SK-N-SH treated with all-trans-retinoic acid at 6 μM for 48 hours (cell line): ENCODE data around the gene SPOCK1.

Experiments used
- ATAC-seq: fragments of 200-7000 bp; cut with Tn5 transposase; 3 replicates; pipeline ENCODE4 v1.9.1; 2020; ENCODE audit warnings: mild to moderate bottlenecking, moderate library complexity
- ARNTL ChIP-seq: fragments of 450-650 bp; formaldehyde crosslinking; IDR thresholded peaks from 2 replicates; pipeline ENCODE4 v1.5.0; 2020; ENCODE audit warnings: low read depth, mild to moderate bottlenecking, moderate library complexity, borderline replicate concordance
- BACH2 ChIP-seq: fragments of 250-450 bp; sonication (Bioruptor Pico); IDR thresholded peaks from 2 replicates; pipeline ENCODE4 v1.9.0; 2021; ENCODE audit warnings: mild to moderate bottlenecking, borderline replicate concordance
- CSDC2 ChIP-seq: fragments of 250-450 bp; sonication (Bioruptor Pico); IDR thresholded peaks from 2 replicates; pipeline ENCODE4 v1.5.0; 2020; ENCODE audit warnings: mild to moderate bottlenecking, moderate library complexity
- ESRRG ChIP-seq: fragments of 250-450 bp; sonication (Bioruptor Pico); IDR thresholded peaks from 2 replicates; pipeline ENCODE4 v1.6.1; 2021; ENCODE audit warnings: mild to moderate bottlenecking
- GLIS3 ChIP-seq: fragments of 250-450 bp; sonication (Bioruptor Pico); IDR thresholded peaks from 2 replicates; pipeline ENCODE4 v1.5.0; 2020; ENCODE audit warnings: mild to moderate bottlenecking, moderate library complexity
- OSR1 ChIP-seq: fragments of 250-450 bp; sonication (Bioruptor Pico); IDR thresholded peaks from 2 replicates; pipeline ENCODE4 v1.8.0; 2022; ENCODE audit warnings: moderate library complexity, mild to moderate bottlenecking, inconsistent platforms
- SNAI2 ChIP-seq: fragments of 250-450 bp; sonication (Bioruptor Pico); IDR thresholded peaks from 2 replicates; pipeline ENCODE4 v1.5.0; 2020; ENCODE audit warnings: mild to moderate bottlenecking, moderate library complexity
- TOX ChIP-seq: fragments of 250-450 bp; sonication (Bioruptor Pico); IDR thresholded peaks from 2 replicates; pipeline ENCODE4 v1.8.0; 2021; ENCODE audit warnings: mild to moderate bottlenecking, moderate library complexity, borderline replicate concordance
- ZC3H10 ChIP-seq: fragments of 250-450 bp; sonication (Bioruptor Pico); IDR thresholded peaks from 2 replicates; pipeline ENCODE4 v1.5.1; 2021; ENCODE audit warnings: mild to moderate bottlenecking, moderate library complexity
- ZFP3 ChIP-seq: fragments of 250-450 bp; sonication (Bioruptor Pico); IDR thresholded peaks from 2 replicates; pipeline ENCODE4 v1.5.0; 2020; ENCODE audit warnings: mild to moderate bottlenecking, moderate library complexity
- ZFP30 ChIP-seq: fragments of 450-650 bp; formaldehyde crosslinking; IDR thresholded peaks from 2 replicates; pipeline ENCODE4 v1.5.0; 2022; ENCODE audit warnings: mild to moderate bottlenecking, moderate library complexity
- ZNF565 ChIP-seq: fragments of 450-650 bp; formaldehyde crosslinking; conservative IDR thresholded peaks from 2 replicates; pipeline ENCODE4 v1.5.0; 2020; ENCODE audit warnings: low read depth, mild to moderate bottlenecking, moderate library complexity
- ZNF70 ChIP-seq: fragments of 450-650 bp; formaldehyde crosslinking; IDR thresholded peaks from 2 replicates; pipeline ENCODE4 v1.5.0; 2020; ENCODE audit warnings: mild to moderate bottlenecking, moderate library complexity
- TF ChIP-seq, protein P1 (sequence below): fragments of 250-450 bp; sonication (Bioruptor Pico); IDR thresholded peaks from 2 replicates; pipeline ENCODE4 v1.8.0; 2021; ENCODE audit warnings: low read depth, mild to moderate bottlenecking, moderate library complexity, borderline replicate concordance
- TF ChIP-seq, protein P2 (sequence below): fragments of 250-450 bp; sonication (Bioruptor Pico); IDR thresholded peaks from 2 replicates; pipeline ENCODE4 v1.5.1; 2021; ENCODE audit warnings: mild to moderate bottlenecking, moderate library complexity
- TF ChIP-seq, protein P3 (sequence below): fragments of 250-450 bp; sonication (Bioruptor Pico); IDR thresholded peaks from 2 replicates; pipeline ENCODE4 v1.5.0; 2020; ENCODE audit warnings: mild to moderate bottlenecking, moderate library complexity
- TF ChIP-seq, protein P4 (sequence below): fragments of 250-450 bp; sonication (Bioruptor Pico); IDR thresholded peaks from 2 replicates; pipeline ENCODE4 v1.8.0; 2020; ENCODE audit warnings: mild to moderate bottlenecking, moderate library complexity, borderline replicate concordance

Gene SPOCK1

DNA sequence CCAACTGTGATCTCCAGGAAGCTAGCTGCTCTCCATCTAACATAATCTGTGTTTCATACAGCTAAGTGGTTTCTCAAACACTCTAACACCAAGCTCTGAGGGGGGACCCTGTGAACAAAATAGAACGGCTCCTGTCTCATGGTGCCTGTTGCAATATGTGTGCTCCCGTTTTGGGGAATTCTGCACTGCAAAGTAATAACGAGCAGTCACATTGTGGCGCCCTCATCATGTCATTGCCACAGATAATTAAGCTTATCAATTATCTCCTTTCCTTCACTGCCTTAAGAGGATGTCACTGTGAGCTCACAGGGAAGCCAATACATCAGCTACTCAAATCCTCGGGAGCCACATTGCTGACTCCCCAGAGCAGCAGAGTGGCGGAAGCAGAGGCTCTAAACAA lies 416.2 kb downstream of the SPOCK1 start:
- ATAC-seq = no peak
- TF ChIP-seq BACH2 (CRISPR knock-in tag) = no peak
- no peak for TF ChIP-seq SNAI2 (CRISPR knock-in tag)
- TF ChIP-seq, protein P1, sequence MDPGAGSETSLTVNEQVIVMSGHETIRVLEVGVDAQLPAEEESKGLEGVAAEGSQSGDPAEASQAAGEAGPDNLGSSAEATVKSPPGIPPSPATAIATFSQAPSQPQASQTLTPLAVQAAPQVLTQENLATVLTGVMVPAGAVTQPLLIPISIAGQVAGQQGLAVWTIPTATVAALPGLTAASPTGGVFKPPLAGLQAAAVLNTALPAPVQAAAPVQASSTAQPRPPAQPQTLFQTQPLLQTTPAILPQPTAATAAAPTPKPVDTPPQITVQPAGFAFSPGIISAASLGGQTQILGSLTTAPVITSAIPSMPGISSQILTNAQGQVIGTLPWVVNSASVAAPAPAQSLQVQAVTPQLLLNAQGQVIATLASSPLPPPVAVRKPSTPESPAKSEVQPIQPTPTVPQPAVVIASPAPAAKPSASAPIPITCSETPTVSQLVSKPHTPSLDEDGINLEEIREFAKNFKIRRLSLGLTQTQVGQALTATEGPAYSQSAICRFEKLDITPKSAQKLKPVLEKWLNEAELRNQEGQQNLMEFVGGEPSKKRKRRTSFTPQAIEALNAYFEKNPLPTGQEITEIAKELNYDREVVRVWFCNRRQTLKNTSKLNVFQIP (CRISPR knock-in tag) = no peak

DNA sequence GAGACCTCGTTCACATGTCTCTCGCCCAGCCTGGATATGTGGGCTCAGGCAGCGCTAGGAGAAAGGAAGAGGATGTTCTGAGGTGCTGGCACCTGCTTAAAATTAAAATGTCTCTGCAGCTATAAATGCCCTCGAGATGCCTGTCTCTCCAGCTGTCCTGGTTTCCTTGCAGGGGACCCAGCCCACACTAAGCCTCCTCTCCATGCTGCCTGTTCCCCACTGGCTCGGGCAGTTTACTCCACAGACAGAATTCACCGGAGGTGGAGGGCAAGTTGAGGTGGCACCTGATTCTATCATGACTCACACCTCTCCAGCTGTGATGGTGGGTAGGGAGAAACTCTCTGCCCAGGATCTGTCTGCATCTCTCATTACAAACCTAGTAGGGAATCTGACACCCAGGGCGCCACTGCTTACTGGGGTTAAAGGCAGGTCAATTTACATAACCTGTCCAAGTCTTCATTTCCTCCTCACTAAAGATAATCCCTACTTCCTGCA lies 420.9 kb downstream of the SPOCK1 start:
- no peak for ATAC-seq
- TF ChIP-seq ZC3H10 (CRISPR knock-in tag) (no peak), ZNF565 (CRISPR knock-in tag) (no peak), BACH2 (CRISPR knock-in tag) (no peak), ZFP3 (CRISPR knock-in tag) (no peak), ZFP30 (CRISPR knock-in tag) (no peak), SNAI2 (CRISPR knock-in tag) (no peak), GLIS3 (CRISPR knock-in tag) (no peak), TOX (CRISPR knock-in tag) (no peak), ARNTL (CRISPR knock-in tag) (no peak), ZNF70 (CRISPR knock-in tag) (no peak), OSR1 (CRISPR knock-in tag) (no peak), CSDC2 (CRISPR knock-in tag) (no peak)
- TF ChIP-seq, protein P2, sequence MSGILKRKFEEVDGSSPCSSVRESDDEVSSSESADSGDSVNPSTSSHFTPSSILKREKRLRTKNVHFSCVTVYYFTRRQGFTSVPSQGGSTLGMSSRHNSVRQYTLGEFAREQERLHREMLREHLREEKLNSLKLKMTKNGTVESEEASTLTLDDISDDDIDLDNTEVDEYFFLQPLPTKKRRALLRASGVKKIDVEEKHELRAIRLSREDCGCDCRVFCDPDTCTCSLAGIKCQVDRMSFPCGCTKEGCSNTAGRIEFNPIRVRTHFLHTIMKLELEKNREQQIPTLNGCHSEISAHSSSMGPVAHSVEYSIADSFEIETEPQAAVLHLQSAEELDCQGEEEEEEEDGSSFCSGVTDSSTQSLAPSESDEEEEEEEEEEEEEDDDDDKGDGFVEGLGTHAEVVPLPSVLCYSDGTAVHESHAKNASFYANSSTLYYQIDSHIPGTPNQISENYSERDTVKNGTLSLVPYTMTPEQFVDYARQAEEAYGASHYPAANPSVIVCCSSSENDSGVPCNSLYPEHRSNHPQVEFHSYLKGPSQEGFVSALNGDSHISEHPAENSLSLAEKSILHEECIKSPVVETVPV (CRISPR knock-in tag) = no peak
- TF ChIP-seq, protein P3, sequence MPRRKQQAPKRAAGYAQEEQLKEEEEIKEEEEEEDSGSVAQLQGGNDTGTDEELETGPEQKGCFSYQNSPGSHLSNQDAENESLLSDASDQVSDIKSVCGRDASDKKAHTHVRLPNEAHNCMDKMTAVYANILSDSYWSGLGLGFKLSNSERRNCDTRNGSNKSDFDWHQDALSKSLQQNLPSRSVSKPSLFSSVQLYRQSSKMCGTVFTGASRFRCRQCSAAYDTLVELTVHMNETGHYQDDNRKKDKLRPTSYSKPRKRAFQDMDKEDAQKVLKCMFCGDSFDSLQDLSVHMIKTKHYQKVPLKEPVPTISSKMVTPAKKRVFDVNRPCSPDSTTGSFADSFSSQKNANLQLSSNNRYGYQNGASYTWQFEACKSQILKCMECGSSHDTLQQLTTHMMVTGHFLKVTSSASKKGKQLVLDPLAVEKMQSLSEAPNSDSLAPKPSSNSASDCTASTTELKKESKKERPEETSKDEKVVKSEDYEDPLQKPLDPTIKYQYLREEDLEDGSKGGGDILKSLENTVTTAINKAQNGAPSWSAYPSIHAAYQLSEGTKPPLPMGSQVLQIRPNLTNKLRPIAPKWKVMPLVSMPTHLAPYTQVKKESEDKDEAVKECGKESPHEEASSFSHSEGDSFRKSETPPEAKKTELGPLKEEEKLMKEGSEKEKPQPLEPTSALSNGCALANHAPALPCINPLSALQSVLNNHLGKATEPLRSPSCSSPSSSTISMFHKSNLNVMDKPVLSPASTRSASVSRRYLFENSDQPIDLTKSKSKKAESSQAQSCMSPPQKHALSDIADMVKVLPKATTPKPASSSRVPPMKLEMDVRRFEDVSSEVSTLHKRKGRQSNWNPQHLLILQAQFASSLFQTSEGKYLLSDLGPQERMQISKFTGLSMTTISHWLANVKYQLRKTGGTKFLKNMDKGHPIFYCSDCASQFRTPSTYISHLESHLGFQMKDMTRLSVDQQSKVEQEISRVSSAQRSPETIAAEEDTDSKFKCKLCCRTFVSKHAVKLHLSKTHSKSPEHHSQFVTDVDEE = no peak
- TF ChIP-seq, protein P4, sequence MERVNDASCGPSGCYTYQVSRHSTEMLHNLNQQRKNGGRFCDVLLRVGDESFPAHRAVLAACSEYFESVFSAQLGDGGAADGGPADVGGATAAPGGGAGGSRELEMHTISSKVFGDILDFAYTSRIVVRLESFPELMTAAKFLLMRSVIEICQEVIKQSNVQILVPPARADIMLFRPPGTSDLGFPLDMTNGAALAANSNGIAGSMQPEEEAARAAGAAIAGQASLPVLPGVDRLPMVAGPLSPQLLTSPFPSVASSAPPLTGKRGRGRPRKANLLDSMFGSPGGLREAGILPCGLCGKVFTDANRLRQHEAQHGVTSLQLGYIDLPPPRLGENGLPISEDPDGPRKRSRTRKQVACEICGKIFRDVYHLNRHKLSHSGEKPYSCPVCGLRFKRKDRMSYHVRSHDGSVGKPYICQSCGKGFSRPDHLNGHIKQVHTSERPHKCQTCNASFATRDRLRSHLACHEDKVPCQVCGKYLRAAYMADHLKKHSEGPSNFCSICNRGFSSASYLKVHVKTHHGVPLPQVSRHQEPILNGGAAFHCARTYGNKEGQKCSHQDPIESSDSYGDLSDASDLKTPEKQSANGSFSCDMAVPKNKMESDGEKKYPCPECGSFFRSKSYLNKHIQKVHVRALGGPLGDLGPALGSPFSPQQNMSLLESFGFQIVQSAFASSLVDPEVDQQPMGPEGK = no peak
- TF ChIP-seq, protein P1 (CRISPR knock-in tag) = no peak

DNA sequence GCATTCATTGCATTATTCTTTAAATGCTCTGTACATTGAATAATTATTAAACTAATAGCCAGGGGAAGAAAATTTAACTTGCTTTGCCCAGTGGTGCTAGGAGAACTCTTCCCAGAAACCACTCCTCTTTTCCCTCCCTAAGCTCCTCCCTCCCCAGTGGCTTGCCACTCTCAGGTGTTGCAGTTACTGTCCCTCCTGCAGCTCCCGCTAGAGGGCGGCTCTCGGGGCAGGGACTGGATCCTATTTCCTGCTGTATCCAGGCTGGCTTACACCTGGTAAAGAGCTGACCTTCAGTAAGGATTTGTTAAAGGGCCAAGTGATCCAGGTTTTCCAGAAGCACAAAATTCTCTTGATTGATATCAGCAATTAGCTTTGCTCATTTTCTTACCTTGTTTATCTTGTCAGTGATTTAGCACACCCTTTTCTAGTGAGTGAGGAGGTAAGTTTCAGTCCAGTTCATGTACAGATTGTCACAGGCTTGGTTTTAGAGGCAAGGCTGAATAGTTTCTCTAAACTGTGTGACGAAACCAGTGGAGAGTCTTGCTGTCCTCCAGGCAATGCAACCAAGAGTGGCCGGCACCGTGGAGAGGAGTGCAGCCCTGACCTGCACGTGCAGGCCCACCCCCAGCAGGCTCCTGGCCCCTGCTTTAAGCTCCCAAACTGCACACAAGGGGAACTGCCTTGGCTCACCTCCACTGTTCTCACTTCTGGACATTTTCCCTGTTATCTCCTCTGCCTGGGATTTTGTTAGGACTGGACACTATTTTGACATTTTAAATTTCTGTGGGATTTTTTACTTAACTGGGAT lies 423.8 kb downstream of the SPOCK1 start:
- TF ChIP-seq, protein P1 (CRISPR knock-in tag) = no peak
- TF ChIP-seq BACH2 (CRISPR knock-in tag) (no peak), GLIS3 (CRISPR knock-in tag) (no peak), ESRRG (CRISPR knock-in tag) (no peak)
- TF ChIP-seq, all 23 proteins: peak for 0
- ATAC-seq = peak; percentile 82
